ENCODE results near the gene PTPRG. TPM values are rescaled to one million over a fixed set of nuclear protein-coding genes. Genes with fewer than 3 reads are reported as not detected.

Gene PTPRG
- total RNA-seq, 2 donors from 2014 or later: 76.5 to 108 TPM

DNA sequence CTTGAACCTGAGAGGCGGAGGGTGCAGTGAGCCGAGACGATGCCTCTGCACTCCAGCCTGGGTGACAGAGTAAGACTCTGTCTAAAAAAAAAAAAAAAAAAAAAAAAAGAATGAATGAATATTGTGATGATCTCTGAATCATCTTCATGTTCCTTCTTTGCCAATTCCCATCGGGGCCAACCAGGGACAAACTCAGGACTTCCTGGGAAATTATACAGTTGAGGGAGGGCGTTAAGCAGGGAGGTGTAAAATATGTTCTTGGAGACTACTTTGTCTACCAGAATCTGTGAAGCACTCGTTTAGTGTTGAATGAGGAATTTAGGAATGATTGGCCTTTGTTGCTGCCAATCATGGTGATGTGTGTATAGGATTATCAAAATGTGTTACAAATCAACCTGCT, 210.6 kb downstream of the PTPRG start:
- no peaks in the 10 kb centered on the region for H3K36me3 ChIP-seq (ENCODE audit: control insufficient read depth, insufficient read depth, low read length)
- Mint-ChIP-seq H3K4me3 (no peak overlapping the region), H3K4me1 (peaks cover 14% of the 10 kb centered on the region), H3K36me3 (ENCODE audit: low read depth) (peaks cover 4% of the 10 kb centered on the region), H3K27me3 (ENCODE audit: insufficient read depth) (no peaks in the 10 kb centered on the region), H3K9me3 (no peaks in the 10 kb centered on the region), H3K27ac (no peak overlapping the region)
- no peaks in the 10 kb centered on the region for H3K9me3 ChIP-seq (ENCODE audit: control insufficient read depth, low read length)
- TF ChIP-seq, protein P1, sequence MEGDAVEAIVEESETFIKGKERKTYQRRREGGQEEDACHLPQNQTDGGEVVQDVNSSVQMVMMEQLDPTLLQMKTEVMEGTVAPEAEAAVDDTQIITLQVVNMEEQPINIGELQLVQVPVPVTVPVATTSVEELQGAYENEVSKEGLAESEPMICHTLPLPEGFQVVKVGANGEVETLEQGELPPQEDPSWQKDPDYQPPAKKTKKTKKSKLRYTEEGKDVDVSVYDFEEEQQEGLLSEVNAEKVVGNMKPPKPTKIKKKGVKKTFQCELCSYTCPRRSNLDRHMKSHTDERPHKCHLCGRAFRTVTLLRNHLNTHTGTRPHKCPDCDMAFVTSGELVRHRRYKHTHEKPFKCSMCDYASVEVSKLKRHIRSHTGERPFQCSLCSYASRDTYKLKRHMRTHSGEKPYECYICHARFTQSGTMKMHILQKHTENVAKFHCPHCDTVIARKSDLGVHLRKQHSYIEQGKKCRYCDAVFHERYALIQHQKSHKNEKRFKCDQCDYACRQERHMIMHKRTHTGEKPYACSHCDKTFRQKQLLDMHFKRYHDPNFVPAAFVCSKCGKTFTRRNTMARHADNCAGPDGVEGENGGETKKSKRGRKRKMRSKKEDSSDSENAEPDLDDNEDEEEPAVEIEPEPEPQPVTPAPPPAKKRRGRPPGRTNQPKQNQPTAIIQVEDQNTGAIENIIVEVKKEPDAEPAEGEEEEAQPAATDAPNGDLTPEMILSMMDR (conservative IDR thresholded peaks at IDR 0.05): no peak
- H3K27ac ChIP-seq (ENCODE audit: low read depth, low read length): no peak overlapping the region
- no peak overlapping the region for H3K4me3 ChIP-seq (ENCODE audit: low read length)
- WGBS, 2 experiments (ENCODE audit: insufficient coverage in 1 of 2, insufficient read length in 1 of 2): 96 to 97% methylated on average over 4 to 6 of the region's 6 CpGs
- H3K27me3 ChIP-seq (ENCODE audit: control insufficient read depth, insufficient read depth, low read length, poor library complexity, severe bottlenecking): no peaks in the 10 kb centered on the region
- no peaks in the 10 kb centered on the region for H3K4me1 ChIP-seq (ENCODE audit: control insufficient read depth, insufficient read depth, low read length)
- no peak overlapping the region for H3K9ac ChIP-seq (ENCODE audit: extremely low read depth, low read length, poor library complexity, severe bottlenecking)
- no peak for DNase-seq

DNA sequence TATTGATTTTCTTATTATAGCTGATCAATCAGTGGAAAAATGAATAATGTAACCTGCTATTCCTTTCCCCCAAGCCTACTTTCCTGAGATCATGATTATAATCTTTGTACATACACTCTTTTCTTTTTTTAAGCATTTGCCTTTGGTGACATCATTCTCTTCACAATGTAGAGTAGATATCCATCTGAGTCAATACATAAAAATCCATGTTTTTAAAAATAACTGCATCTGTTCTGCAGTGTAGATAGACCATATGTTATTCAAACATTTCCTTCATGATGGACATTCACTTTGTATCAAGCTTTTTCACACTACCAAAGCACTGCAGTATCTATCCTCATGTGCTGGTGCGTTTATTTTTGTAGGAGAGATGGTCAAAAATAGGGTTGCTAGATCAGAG, 211.1 kb downstream of the PTPRG start:
- Histone ChIP-seq H3K27me3 (ENCODE audit: control insufficient read depth, insufficient read depth, low read length, poor library complexity, severe bottlenecking) (no peaks in the 10 kb centered on the region), H3K4me1 (ENCODE audit: control insufficient read depth, insufficient read depth, low read length) (no peaks in the 10 kb centered on the region), H3K9me3 (ENCODE audit: control insufficient read depth, low read length) (no peaks in the 10 kb centered on the region), H3K27ac (ENCODE audit: low read depth, low read length) (no peak overlapping the region), H3K36me3 (ENCODE audit: control insufficient read depth, insufficient read depth, low read length) (no peaks in the 10 kb centered on the region), H3K4me3 (ENCODE audit: low read length) (no peak overlapping the region), H3K9ac (ENCODE audit: extremely low read depth, low read length, poor library complexity, severe bottlenecking) (no peak overlapping the region)
- Mint-ChIP-seq H3K36me3 (ENCODE audit: low read depth) (peaks cover 4% of the 10 kb centered on the region), H3K27ac (no peak overlapping the region), H3K4me3 (no peak overlapping the region), H3K27me3 (ENCODE audit: insufficient read depth) (no peaks in the 10 kb centered on the region), H3K9me3 (no peaks in the 10 kb centered on the region), H3K4me1 (peaks cover 17% of the 10 kb centered on the region)
- no peak for DNase-seq
- TF ChIP-seq, protein P1 (conservative IDR thresholded peaks at IDR 0.05): no peak
- 100% methylated on average over 1 of the region's 1 CpG for WGBS, 2 experiments (ENCODE audit: insufficient coverage in 1 of 2, insufficient read length in 1 of 2)

DNA sequence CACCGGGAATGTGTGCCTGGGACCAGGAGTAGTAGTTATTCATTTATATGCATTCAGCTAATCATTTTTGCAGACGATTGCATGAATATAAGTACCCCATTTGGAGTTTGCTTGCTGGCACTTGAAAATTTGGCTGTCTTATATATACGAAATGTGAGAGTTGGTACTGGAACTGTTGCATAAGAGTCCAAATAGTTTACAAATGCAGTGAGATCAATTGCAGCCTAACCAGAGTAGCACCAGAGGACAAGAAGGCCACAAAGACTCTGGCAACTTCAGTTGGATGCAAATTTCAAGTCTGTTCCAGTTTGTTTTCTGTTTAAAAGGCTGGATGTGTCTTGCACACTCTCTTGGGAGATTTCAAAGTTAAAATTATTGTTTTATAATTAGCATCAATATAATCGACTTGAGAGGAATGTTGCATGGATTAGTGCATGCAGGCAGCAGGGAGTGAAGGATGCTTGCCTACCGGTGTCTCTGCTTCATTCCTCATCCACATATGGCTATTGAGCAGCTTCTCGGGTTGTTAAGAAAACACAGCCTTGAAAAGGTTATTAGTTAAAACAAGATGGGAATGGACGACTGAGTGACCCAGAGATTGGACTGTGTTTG, 213.0 kb downstream of the PTPRG start:
- no peaks in the 10 kb centered on the region for H3K4me1 ChIP-seq (ENCODE audit: control insufficient read depth, insufficient read depth, low read length)
- Mint-ChIP-seq H3K4me3 (no peak overlapping the region), H3K4me1 (peaks cover 10% of the 10 kb centered on the region), H3K36me3 (ENCODE audit: low read depth) (peaks cover 3% of the 10 kb centered on the region), H3K27me3 (ENCODE audit: insufficient read depth) (no peaks in the 10 kb centered on the region), H3K27ac (no peak overlapping the region), H3K9me3 (no peaks in the 10 kb centered on the region)
- no peaks in the 10 kb centered on the region for H3K36me3 ChIP-seq (ENCODE audit: control insufficient read depth, insufficient read depth, low read length)
- no peak overlapping the region for H3K9ac ChIP-seq (ENCODE audit: extremely low read depth, low read length, poor library complexity, severe bottlenecking)
- no peak for DNase-seq
- no peak overlapping the region for H3K27ac ChIP-seq (ENCODE audit: low read depth, low read length)
- no peaks in the 10 kb centered on the region for H3K9me3 ChIP-seq (ENCODE audit: control insufficient read depth, low read length)
- TF ChIP-seq, protein P1 (conservative IDR thresholded peaks at IDR 0.05): no peak
- no peaks in the 10 kb centered on the region for H3K27me3 ChIP-seq (ENCODE audit: control insufficient read depth, insufficient read depth, low read length, poor library complexity, severe bottlenecking)
- WGBS, 2 experiments (ENCODE audit: insufficient coverage in 1 of 2, insufficient read length in 1 of 2): 89 to 94% methylated on average over 4 to 7 of the region's 7 CpGs
- H3K4me3 ChIP-seq (ENCODE audit: low read length): no peak overlapping the region
